SK-N-SH (cell line): ENCODE measurements around the gene CMA1.

Experiments used
- CTCF ChIP-seq: fragments of 200-600 bp; sonication (generic); IDR thresholded peaks from 2 replicates; pipeline ENCODE4 v1.6.1; 2017; ENCODE audit warnings: antibody characterized with exemption, mild to moderate bottlenecking, moderate library complexity
- EP300 ChIP-seq, 2 experiments: IDR thresholded peaks; 2 replicates each; pipeline versions ENCODE4 v1.4.0 to v1.6.1; 2012; ENCODE audit warnings: borderline replicate concordance in 1 of 2, low read depth in 1 of 2, low read length in 1 of 2
- GABPA ChIP-seq: IDR thresholded peaks from 2 replicates; pipeline ENCODE4 v1.4.0; 2012; ENCODE audit warnings: low read depth, mild to moderate bottlenecking
- SIN3A ChIP-seq: IDR thresholded peaks from 2 replicates; pipeline ENCODE4 v1.6.1; 2012; ENCODE audit warnings: low read depth, mild to moderate bottlenecking, low read length, moderate library complexity, borderline replicate concordance
- TEAD4 ChIP-seq: IDR thresholded peaks from 2 replicates; pipeline ENCODE4 v1.4.0; 2012; ENCODE audit warnings: mild to moderate bottlenecking, borderline replicate concordance; ENCODE audit not compliant: insufficient read depth
- TF ChIP-seq, protein P1 (sequence below): IDR thresholded peaks from 2 replicates; pipeline ENCODE4 v1.6.1; 2012; ENCODE audit warnings: mild to moderate bottlenecking, low read depth, low read length, moderate library complexity

- no peak for TF ChIP-seq SIN3A
- TF ChIP-seq CTCF, result no peak
- no peak for TF ChIP-seq GABPA
- TF ChIP-seq, protein P1, sequence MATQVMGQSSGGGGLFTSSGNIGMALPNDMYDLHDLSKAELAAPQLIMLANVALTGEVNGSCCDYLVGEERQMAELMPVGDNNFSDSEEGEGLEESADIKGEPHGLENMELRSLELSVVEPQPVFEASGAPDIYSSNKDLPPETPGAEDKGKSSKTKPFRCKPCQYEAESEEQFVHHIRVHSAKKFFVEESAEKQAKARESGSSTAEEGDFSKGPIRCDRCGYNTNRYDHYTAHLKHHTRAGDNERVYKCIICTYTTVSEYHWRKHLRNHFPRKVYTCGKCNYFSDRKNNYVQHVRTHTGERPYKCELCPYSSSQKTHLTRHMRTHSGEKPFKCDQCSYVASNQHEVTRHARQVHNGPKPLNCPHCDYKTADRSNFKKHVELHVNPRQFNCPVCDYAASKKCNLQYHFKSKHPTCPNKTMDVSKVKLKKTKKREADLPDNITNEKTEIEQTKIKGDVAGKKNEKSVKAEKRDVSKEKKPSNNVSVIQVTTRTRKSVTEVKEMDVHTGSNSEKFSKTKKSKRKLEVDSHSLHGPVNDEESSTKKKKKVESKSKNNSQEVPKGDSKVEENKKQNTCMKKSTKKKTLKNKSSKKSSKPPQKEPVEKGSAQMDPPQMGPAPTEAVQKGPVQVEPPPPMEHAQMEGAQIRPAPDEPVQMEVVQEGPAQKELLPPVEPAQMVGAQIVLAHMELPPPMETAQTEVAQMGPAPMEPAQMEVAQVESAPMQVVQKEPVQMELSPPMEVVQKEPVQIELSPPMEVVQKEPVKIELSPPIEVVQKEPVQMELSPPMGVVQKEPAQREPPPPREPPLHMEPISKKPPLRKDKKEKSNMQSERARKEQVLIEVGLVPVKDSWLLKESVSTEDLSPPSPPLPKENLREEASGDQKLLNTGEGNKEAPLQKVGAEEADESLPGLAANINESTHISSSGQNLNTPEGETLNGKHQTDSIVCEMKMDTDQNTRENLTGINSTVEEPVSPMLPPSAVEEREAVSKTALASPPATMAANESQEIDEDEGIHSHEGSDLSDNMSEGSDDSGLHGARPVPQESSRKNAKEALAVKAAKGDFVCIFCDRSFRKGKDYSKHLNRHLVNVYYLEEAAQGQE, result no peak
- TF ChIP-seq EP300 (IDR thresholded peaks at IDR 0.05; ENCODE audit: borderline replicate concordance in 1 of 2, low read depth in 1 of 2, low read length in 1 of 2), result no peak
- no peak for TF ChIP-seq TEAD4
Measured at GRCh38 chr14:24542346-24542936, 34.4 kb upstream of the CMA1 start.
